HG03045 (cell line): ENCODE measurements around the gene GALNT17.

Experiments used
- ATAC-seq: cut with Tn5 transposase; IDR thresholded peaks from one replicate; pipeline ENCODE4 v1.9.1; 2021; ENCODE audit warnings: mild to moderate bottlenecking, moderate library complexity; ENCODE audit not compliant: unreplicated experiment

Gene GALNT17

DNA sequence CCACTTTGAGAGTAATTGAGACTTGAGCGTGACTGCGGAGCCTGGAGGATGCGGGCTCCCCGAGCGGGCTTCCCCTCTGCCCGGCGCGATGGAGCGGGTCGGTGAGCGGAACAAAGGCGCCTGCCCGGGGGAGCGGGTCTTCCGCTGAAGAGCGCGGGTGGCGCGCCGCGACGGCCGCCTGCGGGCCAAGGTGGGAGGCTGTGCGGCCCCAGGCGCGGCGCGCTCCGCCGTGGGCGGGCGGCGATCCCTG is at the start of gene GALNT17:
Gene GALNT17 (plus strand): TSS at position 18 of the 250 bp plus-strand sequence.
- no peak for ATAC-seq

DNA sequence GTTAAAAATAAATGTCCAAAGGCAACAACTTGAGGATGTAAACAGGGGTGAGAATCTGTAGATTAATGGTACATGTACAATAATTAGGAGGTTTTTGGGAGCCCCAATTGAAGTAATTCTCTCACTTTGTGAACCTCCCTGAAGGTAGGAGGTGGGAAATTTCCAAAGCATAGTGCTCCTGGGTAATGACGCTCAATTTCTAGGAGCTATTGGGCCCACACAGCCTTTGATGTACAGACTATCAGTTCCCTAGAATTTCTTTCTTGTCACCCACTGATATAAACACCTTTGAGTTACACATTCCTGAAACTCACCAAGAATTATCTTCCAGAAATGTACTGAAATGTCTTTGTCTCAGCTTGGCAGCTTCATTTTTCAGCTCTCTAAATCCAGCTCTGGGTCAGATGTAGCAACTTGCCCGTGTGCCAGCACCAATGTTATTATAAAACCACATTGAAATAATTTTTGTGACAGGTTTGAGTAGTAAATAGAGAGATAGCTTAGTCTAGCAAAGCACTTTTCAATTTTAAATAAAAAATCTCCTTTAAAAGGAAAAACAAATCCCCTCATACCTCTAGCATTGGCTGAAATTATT is 36.6 kb upstream of the GALNT17 start:
- ATAC-seq = no peak

DNA sequence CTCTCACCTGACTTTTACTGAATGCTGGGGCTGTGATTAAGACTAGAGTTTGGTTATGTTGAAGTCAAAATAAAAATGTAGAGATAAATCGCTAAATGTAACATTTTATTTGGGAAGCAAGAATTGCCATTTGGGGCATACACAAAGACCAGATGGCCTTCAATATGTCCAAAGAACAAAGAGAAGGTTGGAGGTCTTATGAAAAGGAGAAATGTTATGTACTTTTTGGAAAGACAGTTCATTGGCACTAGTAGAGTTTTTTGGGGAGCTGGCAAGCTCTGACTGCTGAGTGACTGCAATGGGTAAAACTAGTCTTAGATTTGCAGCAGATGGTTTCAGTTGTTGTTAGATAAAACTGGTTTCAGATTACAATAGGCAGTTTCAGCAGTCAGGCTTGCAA is 35.6 kb upstream of the GALNT17 start:
- ATAC-seq = no peak

DNA sequence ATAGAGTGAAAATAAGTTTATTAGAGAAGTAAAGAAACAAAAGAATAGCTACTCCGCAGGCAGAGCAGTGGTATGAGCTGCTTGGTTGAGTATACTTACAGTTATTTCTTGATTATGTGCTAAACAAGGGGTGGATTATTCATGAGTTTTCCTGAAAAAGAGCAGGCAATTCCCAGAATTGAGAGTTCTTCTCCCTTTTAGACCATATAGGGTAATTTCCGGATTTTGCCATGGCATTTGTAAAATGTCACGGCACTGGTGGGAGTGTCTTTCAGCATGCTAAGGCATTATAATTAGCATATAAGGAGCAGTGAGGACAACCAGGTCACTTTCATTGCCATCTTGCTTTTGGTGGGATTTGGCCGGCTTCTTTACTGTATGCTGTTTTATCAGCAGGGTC is 25.7 kb upstream of the GALNT17 start:
- no peak for ATAC-seq

DNA sequence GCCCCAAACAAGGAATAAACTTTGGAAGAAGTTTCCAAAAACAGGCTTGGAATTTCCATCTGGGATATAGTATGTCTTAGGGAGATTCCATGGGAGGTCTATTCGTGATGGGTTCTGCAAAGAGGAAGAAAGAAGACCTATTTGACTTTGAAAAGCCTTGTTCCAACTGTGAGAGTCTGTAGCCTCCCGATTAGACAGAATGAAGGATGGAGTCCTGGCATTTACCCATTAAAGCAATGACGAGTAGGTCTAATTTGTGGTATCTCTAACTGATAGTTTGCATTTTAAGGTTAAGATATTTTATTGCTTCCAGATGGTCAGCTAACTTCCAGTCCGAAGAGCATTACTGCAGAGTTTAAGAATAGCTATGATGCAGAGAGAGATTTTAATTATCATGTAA is 19.5 kb upstream of the GALNT17 start:
- ATAC-seq = no peak

DNA sequence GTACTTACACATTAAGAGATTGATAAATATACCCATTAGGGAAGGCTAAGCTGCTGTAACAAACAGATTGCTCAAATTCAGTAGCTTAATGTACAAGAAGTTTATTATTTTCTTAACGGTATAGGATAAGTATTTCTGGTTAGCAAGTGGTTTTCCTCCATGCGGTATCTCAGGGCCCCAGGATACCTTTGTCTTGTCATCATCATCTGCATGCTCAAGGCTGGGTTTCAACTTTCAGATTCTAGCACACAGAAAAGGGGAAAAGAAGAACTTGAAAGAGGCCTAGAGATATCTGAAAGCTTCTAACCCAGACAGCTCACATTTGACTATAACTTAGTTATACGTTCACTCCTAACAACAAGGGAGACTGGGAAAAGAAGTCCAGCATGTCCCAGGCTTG is 11.8 kb upstream of the GALNT17 start:
- ATAC-seq = no peak

DNA sequence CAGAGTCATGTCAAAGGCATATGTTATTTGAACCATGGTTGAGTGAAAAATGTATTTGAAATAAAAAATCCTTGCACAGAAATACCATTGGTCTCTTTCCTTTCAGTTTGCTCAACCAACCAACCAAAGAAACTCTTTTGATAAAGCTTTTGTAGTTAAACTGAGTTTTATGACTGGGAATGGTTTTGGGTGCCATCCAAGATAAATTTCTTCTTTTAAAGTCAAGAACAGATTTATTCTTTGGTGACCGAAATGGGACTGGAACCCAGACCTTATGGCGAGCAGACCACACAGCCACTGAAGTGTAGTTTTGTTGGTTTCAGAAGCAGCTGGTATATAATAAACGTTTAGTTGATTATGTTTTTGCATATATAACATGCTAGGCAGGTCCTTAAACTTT is 2.8 kb upstream of the GALNT17 start:
- no peak for ATAC-seq

DNA sequence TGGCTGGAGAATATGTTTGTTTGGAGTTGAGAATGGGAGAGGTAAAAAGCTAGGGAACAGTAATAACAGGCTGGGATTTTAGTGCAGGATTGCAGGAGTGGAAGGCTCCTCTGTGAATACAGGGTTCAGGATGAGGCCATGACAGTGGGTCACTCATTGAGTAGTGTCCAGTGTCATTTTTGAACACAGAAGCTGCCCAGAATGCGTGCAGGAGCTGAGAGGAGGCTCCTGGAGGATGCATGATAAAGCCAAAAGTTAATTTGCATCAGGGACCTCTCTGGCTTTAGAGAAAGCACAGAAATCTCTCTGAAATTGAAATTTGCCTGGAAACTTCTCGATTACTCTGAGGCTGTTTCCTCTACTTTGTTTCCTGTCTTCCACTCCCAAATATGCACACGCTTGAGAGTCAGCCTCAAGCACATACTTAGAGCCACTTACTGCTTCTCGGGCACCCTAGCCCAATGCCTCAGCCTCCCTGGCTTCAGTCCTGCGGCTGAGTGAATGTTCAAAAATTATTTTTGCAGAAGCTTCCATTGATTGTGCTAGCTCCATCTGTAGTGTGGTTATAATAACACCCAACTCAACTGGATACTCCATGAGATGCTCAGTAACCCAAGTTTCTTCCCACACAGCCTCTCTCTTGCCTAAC is 1.8 kb upstream of the GALNT17 start:
- no peak for ATAC-seq

DNA sequence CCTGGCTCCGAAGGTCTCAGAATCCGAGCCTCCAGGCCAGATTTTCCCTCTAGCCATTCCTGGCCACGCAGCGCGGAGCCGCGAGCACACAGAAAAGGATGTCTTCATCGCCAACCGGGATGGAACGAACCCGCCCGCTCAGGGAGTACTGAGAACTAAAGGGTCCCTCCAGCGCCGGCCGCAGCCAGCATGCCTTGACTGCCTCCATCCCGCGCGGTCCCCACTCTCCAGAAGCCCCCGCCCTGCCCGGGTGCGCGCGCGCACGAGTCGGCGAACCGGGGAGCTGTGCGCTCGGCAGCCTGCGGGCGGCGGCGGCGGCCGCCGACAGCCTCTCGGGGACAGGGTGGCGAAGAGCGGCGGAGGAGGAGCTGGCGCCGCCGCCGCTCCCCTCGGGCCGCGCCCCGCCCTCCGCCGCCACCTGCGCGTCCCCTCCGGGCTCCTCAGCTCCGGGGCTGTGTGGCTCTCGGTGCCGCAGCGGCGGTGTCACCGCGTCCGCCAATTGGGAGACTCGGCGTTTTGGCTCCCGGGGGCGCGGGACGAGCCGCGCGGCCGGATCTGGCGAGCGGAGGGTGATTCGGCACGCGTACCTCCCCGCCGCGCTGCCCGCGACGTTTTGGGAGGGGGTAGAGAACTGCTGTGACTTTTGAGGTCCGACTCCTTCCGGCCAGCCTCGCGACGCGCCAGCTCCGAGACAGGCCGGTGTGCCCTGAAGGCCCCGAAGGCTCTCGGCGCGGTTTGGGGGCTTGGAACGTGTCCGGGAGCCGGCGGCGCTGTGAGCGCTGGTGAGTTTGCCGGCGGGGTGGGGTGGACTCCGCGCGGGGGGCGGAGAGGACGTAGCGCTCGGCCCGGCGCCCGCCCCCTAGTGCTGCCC is 453 bp upstream of the GALNT17 start:
- no peak for ATAC-seq

DNA sequence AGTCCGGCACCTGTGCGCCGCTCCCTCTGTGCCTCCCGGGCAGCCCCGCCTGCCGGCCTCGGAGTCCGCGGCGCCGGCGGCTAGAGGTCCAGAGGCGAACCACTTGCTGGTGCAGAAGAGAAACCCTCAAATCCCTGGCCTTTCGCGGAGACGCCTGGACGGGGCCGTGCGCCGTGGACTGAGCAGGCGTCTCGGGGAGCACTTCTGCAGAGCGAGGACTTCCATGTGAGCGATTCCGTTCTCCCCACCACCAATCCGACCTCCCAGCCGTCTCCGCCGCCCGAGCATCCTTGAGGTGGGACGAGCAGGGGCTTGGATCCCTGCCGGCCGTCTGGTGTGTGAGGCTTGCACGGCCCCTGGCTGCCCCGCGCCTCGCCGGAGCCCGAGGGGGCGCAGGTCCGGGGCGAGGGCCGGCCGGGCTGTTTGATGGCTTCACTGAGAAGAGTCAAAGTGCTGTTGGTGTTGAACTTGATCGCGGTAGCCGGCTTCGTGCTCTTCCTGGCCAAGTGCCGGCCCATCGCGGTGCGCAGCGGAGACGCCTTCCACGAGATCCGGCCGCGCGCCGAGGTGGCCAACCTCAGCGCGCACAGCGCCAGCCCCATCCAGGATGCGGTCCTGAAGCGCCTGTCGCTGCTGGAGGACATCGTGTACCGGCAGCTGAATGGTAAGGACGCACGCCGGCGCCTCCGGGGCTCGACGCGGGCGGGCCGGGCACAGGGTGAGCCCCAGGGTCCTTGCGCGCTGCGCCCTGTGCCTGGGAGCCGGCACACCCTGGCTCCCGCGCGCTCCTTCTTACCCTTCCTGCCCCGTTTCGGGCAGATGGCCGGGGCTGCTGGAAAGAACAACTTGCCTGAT is 660 bp downstream of the GALNT17 start:
- ATAC-seq = no peak

DNA sequence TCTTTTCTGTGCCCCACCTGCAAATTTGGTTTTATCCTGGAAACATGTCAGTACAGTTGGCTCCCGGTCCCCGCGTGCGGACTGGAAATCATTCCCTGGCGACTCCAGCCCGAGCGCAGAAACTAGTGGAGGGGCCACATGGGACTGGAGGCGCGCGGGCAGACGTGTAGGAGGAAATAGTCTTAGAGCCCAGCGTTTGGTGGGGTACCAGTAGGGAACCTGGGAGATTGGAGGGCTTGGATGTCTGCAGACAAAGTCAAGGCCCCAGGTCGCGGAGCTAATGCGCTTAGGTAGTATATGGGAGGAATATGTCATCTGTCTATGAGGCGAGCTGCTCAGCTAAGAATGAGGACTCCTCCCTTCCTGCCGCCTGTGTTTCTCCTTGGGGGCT is 1.3 kb downstream of the GALNT17 start:
- ATAC-seq = no peak

DNA sequence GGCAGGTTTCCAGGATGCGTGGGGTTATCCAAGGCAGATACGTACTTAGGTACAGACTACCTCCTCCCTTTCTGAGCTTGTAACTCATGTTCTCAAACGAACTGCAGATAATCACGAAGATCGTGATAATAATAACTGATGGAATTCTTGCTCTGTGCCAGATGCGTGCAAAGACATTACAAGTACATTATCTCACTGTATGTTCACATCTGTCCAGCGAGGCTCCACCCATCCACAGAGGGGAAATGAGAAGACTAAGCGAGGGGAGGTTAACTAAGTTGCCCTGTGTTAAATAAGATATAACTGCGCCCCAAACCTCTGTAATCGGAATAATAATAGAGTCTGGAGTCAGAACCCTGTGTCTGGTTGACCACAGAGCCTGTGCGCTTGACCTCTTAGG is 1.9 kb downstream of the GALNT17 start:
- ATAC-seq = no peak

DNA sequence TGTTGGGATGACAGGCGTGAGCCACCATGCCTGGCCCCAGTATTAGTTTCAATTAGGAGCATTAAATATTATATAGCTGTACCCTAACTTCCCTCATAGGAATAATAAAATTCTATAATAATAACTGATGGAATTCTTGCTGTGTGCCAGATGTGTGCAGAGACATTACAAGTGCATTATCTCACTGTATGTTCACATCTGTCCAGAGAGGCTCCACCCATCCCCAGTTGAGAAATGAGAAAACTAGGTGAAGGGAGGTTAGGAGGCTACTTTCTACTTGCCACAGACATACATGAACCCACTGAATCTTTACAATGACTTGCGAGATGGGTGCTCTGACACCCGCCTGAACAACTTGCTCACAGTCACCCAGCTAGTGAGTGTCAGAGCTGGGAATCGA is 3.2 kb downstream of the GALNT17 start:
- no peak for ATAC-seq

DNA sequence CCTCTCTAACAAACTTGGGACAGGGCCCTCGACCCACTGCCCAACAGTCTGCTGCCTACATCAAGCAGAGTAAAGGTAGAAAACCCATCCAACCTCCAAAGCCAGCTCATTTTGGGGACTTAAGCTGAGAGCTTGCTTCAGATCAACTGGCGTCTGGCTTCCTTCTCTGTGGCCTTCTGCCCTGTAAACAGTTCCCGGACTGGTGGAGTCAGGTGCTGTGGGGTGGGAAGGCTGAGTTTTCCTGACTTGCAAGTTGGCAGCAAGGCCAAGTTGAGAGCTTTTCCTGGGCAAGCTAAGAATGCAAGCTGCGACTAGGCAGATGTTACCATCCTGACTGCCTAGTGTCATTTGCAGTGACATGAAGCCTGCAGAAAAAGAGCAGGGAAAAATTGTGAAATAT is 3.7 kb downstream of the GALNT17 start:
- no peak for ATAC-seq

DNA sequence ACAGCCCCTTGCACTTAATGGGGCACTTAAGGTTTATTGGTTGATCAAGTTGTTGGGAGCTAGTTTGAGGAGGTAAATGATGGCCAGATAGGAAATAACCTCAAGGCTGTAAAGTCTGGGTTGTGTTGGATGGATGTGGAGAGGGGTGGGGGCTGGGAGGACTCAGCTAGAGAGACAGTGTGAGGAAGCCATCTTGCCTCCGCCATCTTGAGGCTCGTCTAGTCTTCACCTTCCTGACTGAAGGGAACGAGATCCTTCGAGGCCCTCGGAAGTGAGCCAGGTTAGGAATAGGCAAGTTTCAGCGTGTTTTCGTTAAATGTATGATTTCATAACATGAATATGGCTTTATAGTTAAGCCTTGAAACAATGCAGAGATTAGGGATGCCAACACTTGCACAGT is 5.5 kb downstream of the GALNT17 start:
- ATAC-seq = no peak

DNA sequence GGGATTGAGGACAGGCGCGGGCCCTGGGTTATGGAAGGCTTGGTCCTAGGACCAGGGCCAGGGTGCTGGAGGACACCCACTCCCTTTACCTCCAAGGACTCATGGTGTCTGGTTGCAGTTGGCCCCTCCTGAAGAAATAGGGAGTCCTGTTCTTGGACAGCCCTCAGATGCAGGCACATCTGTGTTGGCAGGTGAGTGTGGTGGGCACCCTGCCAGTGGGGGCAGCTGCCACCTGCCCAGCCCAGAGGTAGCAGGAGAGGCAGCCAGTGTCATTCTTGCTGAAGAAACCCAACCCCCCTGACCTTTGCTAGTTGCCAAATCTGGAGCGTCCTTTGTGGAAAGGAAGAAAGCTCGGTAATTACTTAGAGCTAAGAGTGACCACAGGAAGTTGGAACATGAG is 8.3 kb downstream of the GALNT17 start:
- no peak for ATAC-seq

DNA sequence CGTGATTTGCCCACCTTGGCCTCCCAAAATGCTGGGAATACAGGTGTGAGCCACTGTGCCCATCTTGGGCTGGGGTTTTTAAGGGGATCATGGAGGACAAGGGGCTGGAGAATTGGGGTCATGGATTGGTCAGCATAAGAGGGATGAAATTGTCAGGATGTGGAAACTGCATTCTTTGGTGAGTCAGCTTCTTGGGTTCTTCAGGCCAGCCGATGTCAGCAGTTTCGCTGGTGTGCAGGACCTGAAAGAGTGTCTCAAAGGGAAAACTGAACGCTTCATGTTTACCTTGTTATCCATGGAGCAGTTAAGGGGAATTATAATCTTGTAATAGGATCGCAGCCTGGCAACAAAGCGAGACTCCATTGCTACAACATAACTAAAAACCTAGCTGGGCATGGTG is 13.0 kb downstream of the GALNT17 start:
- no peak for ATAC-seq

DNA sequence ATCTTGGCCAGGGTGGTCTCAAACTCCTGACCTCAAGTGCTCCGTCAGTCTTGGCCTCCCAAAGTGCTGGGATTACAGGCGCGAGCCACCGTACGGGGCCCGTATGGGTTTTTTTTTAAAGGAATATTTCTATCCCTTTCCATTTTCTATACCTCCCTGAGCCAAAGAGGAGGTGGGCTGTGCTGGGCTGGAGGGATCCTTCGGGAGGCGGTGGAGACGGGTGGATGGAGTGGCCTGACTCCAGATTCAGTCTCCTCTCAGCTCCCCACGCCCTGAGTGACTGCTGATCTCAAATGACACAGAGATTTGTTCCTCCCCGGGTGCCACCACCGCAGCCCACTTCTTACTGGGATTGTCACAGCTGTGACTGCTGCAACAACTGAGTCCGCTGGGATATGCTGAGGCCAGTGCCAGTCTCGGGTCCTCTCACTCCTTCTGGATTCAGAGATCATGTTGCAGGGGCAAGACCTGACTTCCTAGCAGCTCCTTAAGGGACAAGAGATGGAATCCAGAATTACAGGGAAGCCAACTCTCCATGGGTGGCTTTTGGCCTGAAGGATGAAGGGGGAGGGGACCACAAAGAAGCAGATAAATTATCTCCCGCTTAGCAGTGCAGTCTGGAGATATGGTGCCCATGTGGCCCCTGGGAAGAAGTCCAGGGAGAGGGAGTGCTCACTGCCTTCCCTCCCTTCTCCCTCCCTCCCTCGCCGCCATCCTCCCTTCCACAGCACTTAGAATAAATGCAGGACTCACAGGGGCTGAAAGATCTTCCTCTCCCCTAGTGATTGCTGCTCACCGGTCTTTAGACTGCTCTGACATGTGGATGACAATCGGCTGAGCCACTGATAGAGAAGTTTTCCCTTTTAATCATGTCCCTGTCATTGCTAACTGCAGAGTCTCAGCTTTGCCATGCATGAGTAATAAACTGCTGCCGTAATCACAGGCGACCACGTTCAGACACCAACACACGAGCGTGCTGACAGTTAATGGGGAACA is 14.3 kb downstream of the GALNT17 start:
- ATAC-seq = no peak

DNA sequence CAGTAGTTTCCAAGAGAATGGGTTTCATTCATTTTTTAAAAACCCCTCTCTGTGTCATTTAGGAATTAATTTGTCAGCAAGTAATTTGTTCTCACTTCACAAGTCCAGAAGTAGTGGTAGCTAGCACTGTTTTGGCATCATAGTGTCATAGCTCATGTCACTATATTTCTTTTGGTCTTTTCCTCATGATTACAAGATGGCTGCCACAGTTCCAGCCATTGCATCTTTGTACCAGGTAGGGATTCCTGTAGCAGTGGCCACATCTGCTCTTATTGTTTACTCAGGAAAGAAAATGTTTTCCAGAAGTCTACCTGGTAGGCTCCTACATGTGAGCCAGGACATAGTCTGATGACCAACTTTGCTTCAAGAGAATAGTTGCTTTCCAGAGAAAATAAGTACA is 16.2 kb downstream of the GALNT17 start:
- ATAC-seq = no peak

DNA sequence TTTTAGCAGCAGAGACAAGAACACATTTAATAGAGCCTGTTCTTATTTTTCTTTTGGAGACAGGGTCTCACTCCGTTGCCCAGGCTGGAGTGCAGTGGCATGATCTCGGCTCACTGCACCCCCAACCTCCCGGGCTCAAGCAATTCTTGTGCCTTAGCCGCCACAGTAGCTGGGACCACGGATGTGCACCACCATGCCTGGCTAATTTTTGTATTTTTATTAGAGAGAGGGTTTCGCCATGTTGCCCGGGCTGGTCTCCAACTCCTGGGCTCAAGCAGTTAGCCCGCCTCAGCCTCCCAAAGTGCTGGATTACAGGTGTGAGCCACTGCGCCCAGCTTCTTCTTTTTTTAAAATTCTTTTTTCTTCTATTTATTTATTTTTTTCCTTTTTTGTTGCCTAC is 23.3 kb downstream of the GALNT17 start:
- ATAC-seq = no peak
